ENCODE measurements around the gene GABBR1.

DNA sequence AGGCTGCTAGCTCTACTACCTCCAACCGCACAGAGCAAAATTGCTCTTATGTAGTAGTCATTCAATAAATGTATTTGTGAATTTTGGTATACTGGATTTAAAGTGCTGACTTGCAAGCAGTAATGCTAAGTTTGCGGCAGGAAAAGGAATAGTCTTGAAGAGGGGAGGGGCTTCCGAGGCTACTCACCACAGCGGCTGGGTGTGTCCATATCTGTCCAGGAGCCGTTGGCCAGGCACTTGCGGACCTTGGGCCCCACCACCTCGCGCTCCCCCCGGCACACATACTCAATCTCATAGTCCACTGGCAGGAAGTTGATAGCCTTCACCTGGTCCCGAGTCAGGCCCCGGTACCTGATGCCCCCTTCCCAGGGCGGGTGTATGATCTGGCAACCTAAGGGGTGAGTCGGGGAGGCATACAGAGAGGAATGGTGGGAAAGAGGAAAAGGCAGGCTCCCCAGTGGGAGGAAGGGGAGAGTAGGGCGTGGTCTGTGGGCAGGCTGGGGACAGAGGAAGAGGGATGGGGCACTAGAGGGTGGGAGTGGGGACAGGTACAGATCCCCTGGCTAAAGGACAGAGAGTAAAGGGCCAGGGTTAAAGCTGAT lies 1.7 kb downstream of the GABBR1 start:
- TF ChIP-seq, protein P1, sequence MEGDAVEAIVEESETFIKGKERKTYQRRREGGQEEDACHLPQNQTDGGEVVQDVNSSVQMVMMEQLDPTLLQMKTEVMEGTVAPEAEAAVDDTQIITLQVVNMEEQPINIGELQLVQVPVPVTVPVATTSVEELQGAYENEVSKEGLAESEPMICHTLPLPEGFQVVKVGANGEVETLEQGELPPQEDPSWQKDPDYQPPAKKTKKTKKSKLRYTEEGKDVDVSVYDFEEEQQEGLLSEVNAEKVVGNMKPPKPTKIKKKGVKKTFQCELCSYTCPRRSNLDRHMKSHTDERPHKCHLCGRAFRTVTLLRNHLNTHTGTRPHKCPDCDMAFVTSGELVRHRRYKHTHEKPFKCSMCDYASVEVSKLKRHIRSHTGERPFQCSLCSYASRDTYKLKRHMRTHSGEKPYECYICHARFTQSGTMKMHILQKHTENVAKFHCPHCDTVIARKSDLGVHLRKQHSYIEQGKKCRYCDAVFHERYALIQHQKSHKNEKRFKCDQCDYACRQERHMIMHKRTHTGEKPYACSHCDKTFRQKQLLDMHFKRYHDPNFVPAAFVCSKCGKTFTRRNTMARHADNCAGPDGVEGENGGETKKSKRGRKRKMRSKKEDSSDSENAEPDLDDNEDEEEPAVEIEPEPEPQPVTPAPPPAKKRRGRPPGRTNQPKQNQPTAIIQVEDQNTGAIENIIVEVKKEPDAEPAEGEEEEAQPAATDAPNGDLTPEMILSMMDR (optimal IDR thresholded peaks at IDR 0.05 in 1 of 3, IDR thresholded peaks at IDR 0.05 in 1 of 3, conservative IDR thresholded peaks at IDR 0.05 in 1 of 3; ENCODE audit: extremely low read depth in 1 of 3, insufficient read depth in 2 of 3, low read length in 3 of 3) = no peak
- TF ChIP-seq EZH2 (IDR thresholded peaks at IDR 0.05; ENCODE audit: low read length) = no peak

All from keratinocyte (primary cell).